Body of pancreas (tissue), 4 donors: ENCODE data around the gene SP140.

ENCODE experiments used
- CTCF ChIP-seq, 7 experiments: fragments of 450-650 bp in 4 of 7; fragments of 200-600 bp in 3 of 7; sonication (generic) in 3 of 7; IDR thresholded peaks; one replicate each; pipeline ENCODE4 v1.5.1; 2016 to 2019; ENCODE audit warnings: antibody characterized with exemption in 7 of 7
- POLR2A ChIP-seq, 3 donors: fragments of 450-650 bp; IDR thresholded peaks; one replicate each; pipeline ENCODE4 v1.6.1; 2016; ENCODE audit warnings: antibody characterized with exemption in 3 of 3, mild to moderate bottlenecking in 2 of 3

GRCh38 chr2:230347659-230348305 lies 122.2 kb downstream of the SP140 start:
- TF ChIP-seq CTCF (IDR thresholded peaks at IDR 0.05) (no peak), POLR2A (IDR thresholded peaks at IDR 0.05) (no peak)
